KMS-11 (cell line): Measurements from ENCODE around the gene DLG2.

Experiments used
- H2AFZ ChIP-seq: fragments of 200-600 bp; sonication (generic); 2 replicates; pipeline ENCODE4 v1.6.1; 2016; ENCODE audit warnings: antibody characterized with exemption, mixed run types, low read depth
- H3K27ac ChIP-seq: fragments of 200-600 bp; sonication (generic); 2 replicates; pipeline ENCODE4 v1.6.1; 2016; ENCODE audit warnings: mild to moderate bottlenecking, mixed run types
- H3K27me3 ChIP-seq: fragments of 200-600 bp; sonication (generic); 2 replicates; pipeline ENCODE4 v1.6.1; 2017; ENCODE audit warnings: mild to moderate bottlenecking, low read depth, mixed run types, moderate library complexity; ENCODE audit not compliant: insufficient read depth
- H3K36me3 ChIP-seq: fragments of 200-600 bp; sonication (generic); 2 replicates; pipeline ENCODE4 v1.6.1; 2017; ENCODE audit warnings: mild to moderate bottlenecking, mixed run types; ENCODE audit not compliant: insufficient read depth
- H3K4me1 ChIP-seq: fragments of 200-600 bp; sonication (generic); 2 replicates; pipeline ENCODE4 v1.6.1; 2016; ENCODE audit warnings: mild to moderate bottlenecking, low read depth, mixed run types; ENCODE audit not compliant: poor library complexity, severe bottlenecking
- H3K4me2 ChIP-seq: fragments of 200-600 bp; sonication (generic); 2 replicates; pipeline ENCODE4 v1.7.0; 2016; ENCODE audit warnings: mild to moderate bottlenecking, mixed run types
- H3K4me3 ChIP-seq: fragments of 200-600 bp; sonication (generic); IDR thresholded peaks from 2 replicates; pipeline ENCODE4 v1.6.1; 2017; ENCODE audit warnings: low read depth, low read length, mixed read lengths; ENCODE audit not compliant: insufficient read depth
- H3K79me2 ChIP-seq: fragments of 200-600 bp; sonication (generic); 2 replicates; pipeline ENCODE4 v1.6.1; 2016; ENCODE audit warnings: low read depth, mixed run types; ENCODE audit not compliant: insufficient read depth
- H3K9ac ChIP-seq: fragments of 200-600 bp; sonication (generic); 2 replicates; pipeline ENCODE4 v1.6.1; 2016; ENCODE audit warnings: mild to moderate bottlenecking, mixed run types
- H4K20me1 ChIP-seq: fragments of 200-600 bp; sonication (generic); 2 replicates; pipeline ENCODE4 v1.6.1; 2016; ENCODE audit warnings: mild to moderate bottlenecking, mixed run types; ENCODE audit not compliant: insufficient read depth
- CTCF ChIP-seq: fragments of 200-600 bp; sonication (generic); conservative IDR thresholded peaks from 2 replicates; pipeline ENCODE4 v1.6.1; 2017; ENCODE audit warnings: low read depth, mild to moderate bottlenecking, antibody characterized with exemption, low read length, moderate library complexity, mixed read lengths

Gene DLG2

GRCh38 chr11:83464160-83464944, 2162.8 kb downstream of the DLG2 start:
- Histone ChIP-seq H3K4me3 (no peak overlapping the region), H3K4me1 (no peaks in the 10 kb centered on the region), H3K27ac (no peak overlapping the region), H2AFZ (no peak overlapping the region), H3K79me2 (no peaks in the 10 kb centered on the region), H3K9ac (no peak overlapping the region), H3K36me3 (no peaks in the 10 kb centered on the region), H4K20me1 (no peaks in the 10 kb centered on the region), H3K4me2 (no peak overlapping the region), H3K27me3 (no peaks in the 10 kb centered on the region)
- TF ChIP-seq CTCF, result no peak

- no peaks in the 10 kb centered on the region for H3K27me3 ChIP-seq
- H3K4me1 ChIP-seq, result no peaks in the 10 kb centered on the region
- H3K4me3 ChIP-seq, result no peak overlapping the region
- no peak overlapping the region for H3K9ac ChIP-seq
- H3K36me3 ChIP-seq, result no peaks in the 10 kb centered on the region
- no peaks in the 10 kb centered on the region for H4K20me1 ChIP-seq
- TF ChIP-seq CTCF, result no peak
- no peak overlapping the region for H3K4me2 ChIP-seq
- H3K79me2 ChIP-seq, result no peaks in the 10 kb centered on the region
- no peak overlapping the region for H2AFZ ChIP-seq
- H3K27ac ChIP-seq, result no peak overlapping the region
Observed at GRCh38 chr11:83459798-83460197, 2167.3 kb downstream of the DLG2 start.

GRCh38 chr11:83456566-83456965, 2170.6 kb downstream of the DLG2 start:
- H3K4me3 ChIP-seq, result no peak overlapping the region
- no peaks in the 10 kb centered on the region for H3K27me3 ChIP-seq
- H3K79me2 ChIP-seq, result no peaks in the 10 kb centered on the region
- H3K4me1 ChIP-seq, result no peaks in the 10 kb centered on the region
- H3K9ac ChIP-seq, result no peak overlapping the region
- H4K20me1 ChIP-seq, result no peaks in the 10 kb centered on the region
- H2AFZ ChIP-seq, result no peak overlapping the region
- H3K36me3 ChIP-seq, result no peaks in the 10 kb centered on the region
- no peak overlapping the region for H3K4me2 ChIP-seq
- no peak for TF ChIP-seq CTCF
- no peak overlapping the region for H3K27ac ChIP-seq

- no peak overlapping the region for H3K9ac ChIP-seq
- no peaks in the 10 kb centered on the region for H4K20me1 ChIP-seq
- H3K27me3 ChIP-seq, result no peaks in the 10 kb centered on the region
- H3K4me1 ChIP-seq, result no peaks in the 10 kb centered on the region
- no peak overlapping the region for H3K4me2 ChIP-seq
- H3K4me3 ChIP-seq, result no peak overlapping the region
- H3K79me2 ChIP-seq, result no peaks in the 10 kb centered on the region
- H3K36me3 ChIP-seq, result no peaks in the 10 kb centered on the region
- no peak overlapping the region for H3K27ac ChIP-seq
- H2AFZ ChIP-seq, result no peak overlapping the region
- TF ChIP-seq CTCF, result no peak
Observed at GRCh38 chr11:83456075-83456474, 2171.1 kb downstream of the DLG2 start.
